Renal cortical epithelial cell (primary cell): ENCODE measurements around the gene CTDSP2. TPM values are rescaled to one million over a fixed set of nuclear protein-coding genes. Genes with fewer than 3 reads are reported as not detected.
"Not testable (repeated sequence)": the region's sequence is repeated elsewhere in the genome, so short reads cannot be mapped to it uniquely, and the experiment has no call there.

ENCODE experiments used
- DNase-seq: peaks from one replicate; pipeline ENCODE4 v3.0.0-alpha.2; 2011; ENCODE audit warnings: low read depth
- total RNA-seq: library from RNA; depleted of rRNA; stranded (reverse); fragments of >200 nt; gene quantifications from 2 replicates; pipeline ENCODE4 v1.2.3, GENCODE V29; 2014

CTDSP2 gene
- total RNA-seq, 1 donor from 2014 or later, result 81.9 TPM

- no peak for DNase-seq
Observed at GRCh38 chr12:57835366-57836288, 10.9 kb downstream of the CTDSP2 start.

GRCh38 chr12:57834086-57834876, 12.2 kb downstream of the CTDSP2 start:
- DNase-seq, result no peak

- DNase-seq, result no peak
Observed at GRCh38 chr12:57833672-57834071, 12.9 kb downstream of the CTDSP2 start.

- DNase-seq, result peak; percentile 56
Observed at GRCh38 chr12:57832966-57833365, 13.6 kb downstream of the CTDSP2 start.

GRCh38 chr12:57830393-57830792, 16.1 kb downstream of the CTDSP2 start:
- DNase-seq, result no peak

- no peak for DNase-seq
Observed at GRCh38 chr12:57829025-57829777, 17.3 kb downstream of the CTDSP2 start.

GRCh38 chr12:57826966-57827365, 19.6 kb downstream of the CTDSP2 start:
- no peak for DNase-seq

GRCh38 chr12:57826400-57826799, 20.1 kb downstream of the CTDSP2 start:
- no peak for DNase-seq

GRCh38 chr12:57825451-57825850, 21.1 kb downstream of the CTDSP2 start:
- DNase-seq, result no peak

GRCh38 chr12:57823908-57824640, 22.5 kb downstream of the CTDSP2 start:
- DNase-seq, result no peak

GRCh38 chr12:57823131-57823907, 23.2 kb downstream of the CTDSP2 start:
- DNase-seq, result no peak

- DNase-seq, result no peak
Observed at GRCh38 chr12:57822392-57823130, 24.0 kb downstream of the CTDSP2 start.

- DNase-seq, result no peak
Observed at GRCh38 chr12:57821474-57822214, 24.9 kb downstream of the CTDSP2 start.

GRCh38 chr12:57821015-57821414, 25.5 kb downstream of the CTDSP2 start:
- not testable (repeated sequence) for DNase-seq

GRCh38 chr12:57820119-57820518, 26.4 kb downstream of the CTDSP2 start:
- DNase-seq, result not testable (repeated sequence)

- not testable (repeated sequence) for DNase-seq
Observed at GRCh38 chr12:57817990-57818331, 28.6 kb downstream of the CTDSP2 start.

GRCh38 chr12:57817261-57817989, 29.1 kb downstream of the CTDSP2 start:
- DNase-seq, result no peak

- no peak for DNase-seq
Observed at GRCh38 chr12:57816855-57817151, 29.7 kb downstream of the CTDSP2 start.
